ENCODE measurements around the gene POLR3G. TPM values are rescaled to one million over a fixed set of nuclear protein-coding genes. Genes with fewer than 3 reads are reported as not detected.

POLR3G gene
- total RNA-seq, 1 experiment from 2014 or later, result 73.6 TPM

- Histone ChIP-seq H3T11ph (ENCODE audit: low read length) (no peak overlapping the region), H4K20me1 (ENCODE audit: control insufficient read depth, insufficient read depth, insufficient read length) (no peaks in the 10 kb centered on the region), H2BK12ac (ENCODE audit: insufficient read length, low read depth, low read length) (no peak overlapping the region), H3K9ac (ENCODE audit: extremely low read depth, insufficient read length, low read length) (no peak overlapping the region), H3K27me3 (ENCODE audit: insufficient read depth, low read length) (no peaks in the 10 kb centered on the region), H3K27ac (ENCODE audit: insufficient read length, low read depth, low read length) (no peak overlapping the region), H3K4ac (ENCODE audit: low read depth, low read length) (no peak overlapping the region), H4K8ac (replicated peaks; ENCODE audit: insufficient read length, low read depth, low read length) (no peak overlapping the region), H2BK20ac (ENCODE audit: low read depth, low read length, poor library complexity, severe bottlenecking) (no peak overlapping the region), H4K5ac (ENCODE audit: insufficient read length, low read depth, low read length) (no peak overlapping the region), H2BK15ac (ENCODE audit: low read depth, low read length) (no peak overlapping the region), H2BK120ac (ENCODE audit: low read depth, low read length, poor library complexity, severe bottlenecking) (no peak overlapping the region), H3K79me1 (ENCODE audit: insufficient read depth, low read depth, low read length, poor library complexity, severe bottlenecking) (no peaks in the 10 kb centered on the region), H3K56ac (ENCODE audit: insufficient read length, low read depth, low read length) (no peak overlapping the region), H3K23ac (ENCODE audit: insufficient read length, low read depth, low read length) (no peak overlapping the region), H3K14ac (ENCODE audit: insufficient read depth, low read length) (no peak overlapping the region), H3K23me2 (ENCODE audit: insufficient read length, low read depth, low read length, poor library complexity, severe bottlenecking) (no peaks in the 10 kb centered on the region), H3K9me3 (ENCODE audit: control insufficient read depth, low read depth, low read length) (no peaks in the 10 kb centered on the region), H3K4me1 (ENCODE audit: insufficient read depth, low read length) (no peaks in the 10 kb centered on the region), H3K4me2 (ENCODE audit: insufficient read depth, insufficient read length, low read length) (no peak overlapping the region), H2AK5ac (ENCODE audit: insufficient read length, low read length) (no peak overlapping the region), H2AFZ (ENCODE audit: low read length) (no peak overlapping the region), H2BK5ac (ENCODE audit: insufficient read length, low read length) (no peak overlapping the region), H3K18ac (ENCODE audit: insufficient read length, low read depth, low read length) (no peak overlapping the region), H4K91ac (ENCODE audit: insufficient read length, low read depth, low read length) (no peak overlapping the region), H3K79me2 (ENCODE audit: insufficient read depth, low read length) (no peaks in the 10 kb centered on the region)
- H3K4me1 Mint-ChIP-seq, result 0 out of 4 replicates have a peak, but pooled peaks cover 0 to 2% of the 10 kb centered on the region in 2 experiments
- no peaks in the 10 kb centered on the region; a peak in 2 of 5 replicates for H3K9me3 Mint-ChIP-seq
- no peak for DNase-seq
- H3K27me3 Mint-ChIP-seq (ENCODE audit: low read depth), result no peaks in the 10 kb centered on the region
- no peak overlapping the region for H3K27ac Mint-ChIP-seq
- H3K36me3 Mint-ChIP-seq (ENCODE audit: insufficient read depth in 1 of 3, low read depth in 3 of 3), result peaks cover 0 to 5% (median 3%) of the 10 kb centered on the region in 3 experiments; a peak in 4 of 7 replicates
- TF ChIP-seq, protein P1, sequence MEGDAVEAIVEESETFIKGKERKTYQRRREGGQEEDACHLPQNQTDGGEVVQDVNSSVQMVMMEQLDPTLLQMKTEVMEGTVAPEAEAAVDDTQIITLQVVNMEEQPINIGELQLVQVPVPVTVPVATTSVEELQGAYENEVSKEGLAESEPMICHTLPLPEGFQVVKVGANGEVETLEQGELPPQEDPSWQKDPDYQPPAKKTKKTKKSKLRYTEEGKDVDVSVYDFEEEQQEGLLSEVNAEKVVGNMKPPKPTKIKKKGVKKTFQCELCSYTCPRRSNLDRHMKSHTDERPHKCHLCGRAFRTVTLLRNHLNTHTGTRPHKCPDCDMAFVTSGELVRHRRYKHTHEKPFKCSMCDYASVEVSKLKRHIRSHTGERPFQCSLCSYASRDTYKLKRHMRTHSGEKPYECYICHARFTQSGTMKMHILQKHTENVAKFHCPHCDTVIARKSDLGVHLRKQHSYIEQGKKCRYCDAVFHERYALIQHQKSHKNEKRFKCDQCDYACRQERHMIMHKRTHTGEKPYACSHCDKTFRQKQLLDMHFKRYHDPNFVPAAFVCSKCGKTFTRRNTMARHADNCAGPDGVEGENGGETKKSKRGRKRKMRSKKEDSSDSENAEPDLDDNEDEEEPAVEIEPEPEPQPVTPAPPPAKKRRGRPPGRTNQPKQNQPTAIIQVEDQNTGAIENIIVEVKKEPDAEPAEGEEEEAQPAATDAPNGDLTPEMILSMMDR (conservative IDR thresholded peaks at IDR 0.05), result no peak
- H3K4me3 Mint-ChIP-seq, result no peak overlapping the region
Measured at GRCh38 chr5:90446961-90447360, 27.7 kb upstream of the POLR3G start.
